GM18526 (cell line): ENCODE measurements around the gene MAPRE2.

Experiments used
- POLR2A ChIP-seq: IDR thresholded peaks from 3 replicates; pipeline ENCODE4 v1.6.1; 2011; ENCODE audit not compliant: insufficient read length; ENCODE audit errors: extremely low read depth

Gene MAPRE2

DNA sequence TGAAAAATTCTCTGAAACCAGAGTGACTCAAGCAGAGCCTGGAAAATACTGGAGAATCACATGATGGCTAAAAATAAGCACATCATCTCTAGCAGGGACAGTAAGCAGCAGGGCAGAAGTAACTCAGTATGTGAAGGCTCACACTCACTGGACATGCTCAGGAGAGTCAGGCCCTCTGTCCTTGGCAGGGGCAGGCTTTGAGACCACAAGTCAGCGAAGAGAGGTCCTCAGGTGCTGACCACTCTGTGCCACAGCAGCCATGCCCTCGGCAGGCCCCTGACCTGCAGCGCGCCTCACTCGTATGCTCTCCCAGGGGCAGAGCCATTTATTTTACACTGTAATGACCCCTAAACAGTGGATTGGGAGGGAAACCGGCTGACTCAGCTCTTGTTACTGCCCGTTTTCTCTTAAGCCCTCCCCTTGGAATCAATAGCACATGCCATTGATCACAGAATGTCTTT, 76.8 kb downstream of the MAPRE2 start:
- TF ChIP-seq POLR2A, result no peak

DNA sequence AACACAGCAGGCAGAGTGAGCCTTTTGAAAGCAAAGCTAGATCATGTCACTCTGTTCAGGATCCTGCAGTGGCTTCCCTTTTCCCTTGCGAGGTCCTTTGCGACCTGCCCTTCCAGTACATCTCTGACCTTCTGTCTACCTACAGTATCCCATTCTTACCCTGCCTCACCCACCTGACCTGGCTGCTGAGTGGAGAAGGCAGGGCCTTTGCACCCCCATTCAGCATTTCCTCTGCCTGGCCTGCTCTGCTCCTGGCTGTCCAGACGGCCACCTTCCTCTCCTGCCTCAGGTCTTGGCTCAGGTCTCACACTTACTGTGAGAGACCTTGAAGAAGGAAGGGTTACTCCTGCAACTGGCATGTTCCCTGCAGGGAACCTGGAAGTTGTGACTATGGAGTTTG, 77.4 kb downstream of the MAPRE2 start:
- no peak for TF ChIP-seq POLR2A

DNA sequence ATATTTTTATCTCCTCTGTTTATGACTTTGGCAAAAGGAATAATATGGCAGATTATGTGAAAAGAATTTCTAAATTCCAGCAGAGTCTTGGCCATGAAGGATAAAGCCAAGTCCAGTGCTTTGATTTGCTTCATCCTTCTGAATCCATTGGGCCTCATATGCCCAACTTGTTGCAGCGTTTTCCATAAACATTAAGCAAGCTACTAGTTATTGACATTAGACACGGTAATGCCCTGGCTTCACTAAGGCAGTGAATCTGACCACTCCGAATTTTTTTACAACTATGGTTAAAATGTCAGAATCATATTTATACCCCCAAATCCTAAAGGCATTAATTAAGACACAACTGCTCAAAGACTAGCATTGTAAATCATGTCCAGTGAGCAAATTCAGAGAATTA, 79.8 kb downstream of the MAPRE2 start:
- TF ChIP-seq POLR2A, result no peak

GRCh38 chr18:35121531-35121930, 80.3 kb downstream of the MAPRE2 start:
- TF ChIP-seq POLR2A, result no peak

DNA sequence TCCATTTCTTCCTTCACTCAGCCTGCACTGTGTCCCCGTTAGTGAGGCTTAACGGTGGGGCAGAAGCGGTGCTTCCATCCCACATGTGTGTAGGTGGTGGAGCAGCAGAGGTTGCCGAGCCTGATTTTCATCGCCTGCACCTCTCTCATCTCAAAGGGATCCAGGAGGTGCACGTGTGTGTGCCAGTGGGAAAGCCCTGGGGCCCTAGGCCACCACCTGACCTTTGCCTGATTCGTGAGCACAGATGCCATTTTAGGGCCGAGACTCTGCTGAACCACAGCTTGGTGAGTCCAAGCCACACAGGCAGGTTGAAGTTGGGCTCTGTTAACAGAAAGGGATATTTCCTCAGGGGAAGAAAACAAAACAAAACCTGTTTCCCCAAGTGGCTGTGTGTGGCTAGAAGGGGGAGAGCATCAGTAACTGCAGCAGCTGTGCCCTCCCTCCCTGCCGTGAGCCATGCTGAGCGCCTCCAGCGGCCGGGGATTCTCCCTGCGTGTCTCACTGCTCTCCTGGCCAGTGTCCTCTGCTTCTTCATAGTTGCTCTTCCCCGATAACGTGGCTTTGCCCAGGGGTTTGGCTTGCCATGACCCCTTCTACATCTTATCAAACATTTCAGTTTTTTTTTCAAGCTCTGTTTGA, 81.5 kb downstream of the MAPRE2 start:
- no peak for TF ChIP-seq POLR2A

DNA sequence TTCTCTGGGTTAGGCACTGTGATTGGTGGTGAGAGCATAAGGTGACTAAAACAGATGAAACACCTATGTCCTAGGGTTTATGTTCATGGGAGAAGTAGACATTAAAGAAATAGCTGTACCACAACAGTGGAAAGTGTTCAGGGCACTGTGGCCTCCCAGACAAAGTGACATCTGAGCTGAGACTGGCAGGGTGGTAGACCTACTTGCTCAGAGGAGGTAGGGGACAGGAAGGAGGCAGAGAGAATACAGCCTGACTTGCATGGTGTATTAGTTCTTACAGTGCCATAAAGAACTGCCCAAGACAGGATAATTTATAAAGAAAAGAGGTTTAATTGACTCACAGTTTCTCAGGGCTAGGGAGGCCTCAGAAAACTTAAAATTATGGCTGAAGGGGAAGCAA, 82.6 kb downstream of the MAPRE2 start:
- TF ChIP-seq POLR2A, result no peak

DNA sequence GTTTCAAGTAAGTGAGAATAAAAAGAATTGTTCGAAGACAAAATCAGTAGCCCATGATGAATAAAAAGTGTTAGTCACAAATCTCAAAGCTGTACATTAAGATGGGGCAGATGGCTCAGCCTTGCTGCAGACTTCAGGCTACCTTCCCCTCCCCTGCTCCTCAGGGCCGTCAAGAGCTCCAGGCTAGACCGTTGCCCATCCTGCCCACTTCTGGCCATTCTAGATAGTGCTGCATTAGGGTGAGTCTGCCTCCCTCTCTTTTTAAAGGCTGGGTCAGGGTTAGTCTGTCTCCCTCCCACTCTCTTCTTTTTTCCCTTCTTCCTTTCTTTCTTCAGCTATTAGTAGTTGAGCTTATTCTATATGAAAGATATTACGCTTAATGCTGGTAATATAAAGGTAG, 86.0 kb downstream of the MAPRE2 start:
- TF ChIP-seq POLR2A, result no peak

DNA sequence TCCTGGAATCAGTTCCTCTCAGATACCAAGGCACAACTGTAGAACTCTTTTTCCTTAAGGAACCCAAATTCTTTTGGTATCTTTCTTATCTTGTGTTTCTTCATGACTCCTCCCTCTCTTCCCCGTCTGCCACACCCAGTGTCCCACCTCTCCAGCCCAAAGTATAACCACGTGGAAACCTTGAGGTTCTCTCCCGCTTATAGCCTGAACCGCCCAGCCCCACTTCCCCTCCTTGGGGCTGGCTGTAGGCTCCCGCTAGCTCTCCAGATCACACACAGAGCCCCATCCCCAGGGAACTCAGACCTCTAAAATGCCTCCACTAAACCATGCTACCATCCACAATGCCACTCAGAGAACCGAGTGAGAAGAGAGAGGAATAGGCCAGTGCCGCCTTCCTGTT, 87.5 kb downstream of the MAPRE2 start:
- no peak for TF ChIP-seq POLR2A

DNA sequence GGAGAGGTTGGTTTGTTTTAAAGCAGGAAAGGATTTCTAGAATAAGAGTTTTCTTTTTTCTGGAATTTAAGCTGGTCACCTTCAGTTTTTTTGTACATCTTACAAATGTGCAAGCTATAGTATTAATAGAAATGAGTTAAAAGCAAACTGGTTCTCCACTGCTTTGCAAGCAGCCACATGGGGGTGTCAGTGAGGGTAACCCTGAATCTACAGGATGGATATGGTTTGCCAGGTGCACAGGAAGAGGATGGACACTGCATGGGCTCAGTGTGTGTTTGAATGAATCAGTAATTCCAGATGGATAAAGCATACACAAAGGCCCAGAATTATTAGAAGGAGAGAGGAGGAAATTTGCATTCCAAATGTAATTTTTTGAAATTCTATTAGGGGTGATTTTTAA, 89.0 kb downstream of the MAPRE2 start:
- TF ChIP-seq POLR2A, result no peak

GRCh38 chr18:35131387-35132020, 90.3 kb downstream of the MAPRE2 start:
- no peak for TF ChIP-seq POLR2A

GRCh38 chr18:35132021-35132902, 91.0 kb downstream of the MAPRE2 start:
- TF ChIP-seq POLR2A, result no peak

- no peak for TF ChIP-seq POLR2A
Measured at GRCh38 chr18:35134190-35134730, 93.0 kb downstream of the MAPRE2 start.

- no peak for TF ChIP-seq POLR2A
Measured at GRCh38 chr18:35134791-35135531, 93.7 kb downstream of the MAPRE2 start.

GRCh38 chr18:35136248-35136647, 95.0 kb downstream of the MAPRE2 start:
- no peak for TF ChIP-seq POLR2A

DNA sequence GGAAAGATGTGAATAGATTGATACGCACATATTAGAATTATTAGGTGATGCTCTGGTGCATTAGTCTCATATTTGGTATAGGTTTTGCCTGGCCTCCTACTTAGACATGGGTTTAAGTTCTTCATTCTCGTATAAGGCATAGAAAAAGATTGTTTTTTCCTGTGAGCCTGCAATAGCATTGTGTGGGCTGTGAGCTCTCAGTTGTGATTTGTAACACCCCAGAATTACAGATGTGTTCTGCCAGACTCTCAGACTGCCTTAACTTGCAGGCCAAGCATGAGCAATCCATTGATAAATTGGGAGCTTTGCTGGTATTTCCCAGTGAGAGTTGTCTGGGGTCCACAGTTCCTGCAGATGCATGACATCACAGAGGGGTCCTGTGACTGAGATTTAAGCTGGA, 95.7 kb downstream of the MAPRE2 start:
- TF ChIP-seq POLR2A, result no peak
